Right lobe of liver (tissue), 6 donors: ENCODE data around the gene CABP4. TPM values are rescaled to one million over a fixed set of nuclear protein-coding genes. Genes with fewer than 3 reads are reported as not detected.

Source experiments
- ATAC-seq, 4 donors: fragments of 200-7000 bp; cut with Tn5 transposase; one replicate each; pipeline ENCODE4 v1.9.1; 2020; ENCODE audit warnings: mild to moderate bottlenecking in 4 of 4, moderate library complexity in 4 of 4
- DNase-seq, 3 donors: peaks; one replicate each; pipeline ENCODE4 v3.0.0-alpha.2; 2020
- H3K27ac ChIP-seq, 3 donors: fragments of 200-600 bp; one replicate each; pipeline ENCODE4 v1.8.0; 2022
- H3K27me3 ChIP-seq, 2 donors: fragments of 200-600 bp; one replicate each; pipeline ENCODE4 v1.8.0; 2022
- H3K36me3 ChIP-seq, 4 donors: fragments of 200-600 bp; sonication (generic) in 1 of 4; one replicate each; pipeline versions ENCODE4 v1.5.1 to v1.8.0; 2017 to 2022; ENCODE audit warnings: control low read depth in 1 of 4
- H3K4me1 ChIP-seq, 4 donors: fragments of 200-600 bp; sonication (generic) in 1 of 4; one replicate each; pipeline versions ENCODE4 v1.5.1 to v1.8.0; 2017 to 2022; ENCODE audit warnings: control low read depth in 1 of 4
- H3K4me3 ChIP-seq, 3 donors: fragments of 200-600 bp; one replicate each; pipeline ENCODE4 v1.8.0; 2022
- H3K9me3 ChIP-seq, 4 donors: fragments of 200-600 bp; sonication (generic) in 1 of 4; one replicate each; pipeline versions ENCODE4 v1.5.1 to v1.8.0; 2017 to 2022; ENCODE audit warnings: control low read depth in 1 of 4
- CTCF ChIP-seq, 4 donors: fragments of 200-600 bp in 3 of 4; fragments of 450-650 bp in 1 of 4; IDR thresholded peaks; one replicate each; pipeline versions ENCODE4 v1.5.1 to v1.8.0; 2016 to 2022; ENCODE audit warnings: antibody characterized with exemption in 4 of 4, mild to moderate bottlenecking in 2 of 4
- POLR2A ChIP-seq: fragments of 450-650 bp; IDR thresholded peaks from one replicate; pipeline ENCODE4 v1.6.1; 2017; ENCODE audit warnings: antibody characterized with exemption, mild to moderate bottlenecking
- WGBS: methylation state at CpG from one replicate; pipeline ENCODE4 v1.1.6; 2018; ENCODE audit warnings: low coverage, low lambda C conversion rate; ENCODE audit not compliant: insufficient coverage; ENCODE audit errors: missing lambda C conversion rate; 5-methylcytosine and 5-hydroxymethylcytosine counted together
- intact Hi-C, 2 donors: fragments of 100-400 bp; cut with DNase I; formaldehyde crosslinking; loops; one replicate each; pipeline versions ENCODE4 v1.11.2 to v1.14.1; 2022
- total RNA-seq, 6 experiments: library from RNA; depleted of rRNA in 2 of 6; stranded (reverse); fragments of >200 nt in 2 of 6; fragmentation: NEBNext Ultra II Directional in 3 of 6; extraction: Animal tissue kit (Norgen Biotek cat#: 25700) in 3 of 6; gene quantifications; one replicate each; pipeline versions ENCODE4 v1.1.0 to v1.2.4, GENCODE V29; 2016 to 2023
- donor health status: DM: no; HTN: yes; CAD: no.
- donor health status: DM: no; HTN: no; CAD: no.
- donor health status: DM: no; HTN: no; CAD: no.
- donor health status: DM: no; HTN: yes; CAD: no.
- donor health status: DM: no; HTN: yes; CAD: no.

The CABP4 gene
- total RNA-seq, 6 experiments from 2014 or later: 0.55 to 1.7 (median 1.2) TPM

DNA sequence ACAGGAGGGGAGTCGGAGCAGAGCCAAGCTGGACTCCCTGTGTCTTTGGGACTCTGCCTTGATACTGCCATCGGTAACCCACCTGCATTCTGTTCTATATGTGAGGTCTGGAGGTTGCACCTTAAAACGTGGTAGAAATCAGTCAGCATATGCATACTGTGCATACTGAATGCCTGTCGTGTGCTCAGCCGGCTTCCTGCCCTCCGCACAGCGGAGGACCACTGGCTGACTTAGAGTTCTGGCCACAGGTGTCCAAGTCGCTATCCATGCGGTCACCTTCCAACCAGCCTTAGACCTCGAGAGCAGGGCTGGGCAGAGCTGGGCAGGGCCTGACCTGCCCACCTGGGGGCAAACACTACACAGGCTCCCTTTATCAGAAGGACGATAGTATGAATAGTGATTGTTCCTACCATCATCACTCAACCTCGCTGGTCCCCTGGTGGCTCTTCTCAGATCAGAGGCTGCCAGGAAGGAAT is 47.4 kb upstream of the CABP4 start:
- ATAC-seq: no peak
- DNase-seq: no peak
- no peak overlapping the region for H3K4me3 ChIP-seq
- peaks cover 0 to 3% (median 0%) of the 10 kb centered on the region in 4 donors for H3K4me1 ChIP-seq
- H3K9me3 ChIP-seq: no peaks in the 10 kb centered on the region
- 50% methylated on average over 1 of the region's 12 CpGs for WGBS
- no peaks in the 10 kb centered on the region for H3K27me3 ChIP-seq
- TF ChIP-seq POLR2A (no peak), CTCF (IDR thresholded peaks at IDR 0.05) (no peak)
- H3K36me3 ChIP-seq: no peaks in the 10 kb centered on the region
- intact Hi-C loops: no loop called here
- no peak overlapping the region for H3K27ac ChIP-seq

DNA sequence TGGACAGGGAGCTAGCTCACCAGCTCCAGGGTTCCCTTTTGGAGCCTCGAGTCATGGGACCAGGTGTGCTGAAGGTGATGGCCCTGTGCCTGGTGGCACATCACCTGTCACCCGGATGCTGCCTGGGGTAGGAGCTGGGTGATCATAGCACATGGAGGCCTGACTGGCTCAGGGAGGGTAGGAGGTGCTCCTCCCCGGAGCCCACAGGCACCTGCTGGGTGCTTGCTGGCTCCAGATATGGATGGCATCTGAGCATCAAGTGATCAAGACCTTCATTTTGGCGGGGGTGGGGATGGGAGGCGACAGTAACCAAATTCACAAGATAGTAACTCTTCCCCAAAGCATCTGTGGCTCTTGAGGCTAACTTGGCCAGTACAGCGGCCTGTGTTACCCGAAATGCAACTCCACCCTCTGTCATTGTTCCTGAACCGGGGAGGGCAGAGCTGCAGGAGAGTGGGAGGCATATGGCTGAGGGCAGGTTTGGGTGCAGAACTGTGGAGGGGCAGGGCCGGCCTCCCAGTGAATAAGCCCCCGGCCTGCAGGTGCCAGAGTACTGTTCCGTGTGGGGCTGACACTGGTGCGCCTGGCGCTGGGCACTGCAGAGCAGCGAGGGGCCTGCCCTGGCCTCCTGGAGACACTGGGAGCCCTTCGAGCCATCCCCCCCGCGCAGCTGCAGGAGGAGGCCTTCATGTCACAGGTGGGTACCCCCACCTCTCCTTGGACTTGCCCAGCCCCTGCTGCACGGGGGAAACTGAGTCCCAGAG is 46.5 kb upstream of the CABP4 start:
- Histone ChIP-seq H3K9me3 (no peaks in the 10 kb centered on the region), H3K4me3 (no peak overlapping the region), H3K27me3 (no peaks in the 10 kb centered on the region), H3K4me1 (no peaks in the 10 kb centered on the region), H3K36me3 (no peaks in the 10 kb centered on the region), H3K27ac (no peak overlapping the region)
- no peak for TF ChIP-seq POLR2A
- intact Hi-C loops: no loop called here
- 80% methylated on average over 3 of the region's 18 CpGs for WGBS
- ATAC-seq (no peak), DNase-seq (no peak)

- Histone ChIP-seq H3K27ac (no peak overlapping the region), H3K27me3 (no peaks in the 10 kb centered on the region), H3K9me3 (no peaks in the 10 kb centered on the region), H3K36me3 (no peaks in the 10 kb centered on the region), H3K4me1 (no peaks in the 10 kb centered on the region), H3K4me3 (no peak overlapping the region)
- ATAC-seq (peak in 3 of 4 donors; percentile 5 to 34 (median 22)), DNase-seq (no peak)
- intact Hi-C loops: no loop called here
- TF ChIP-seq POLR2A (no peak), CTCF (IDR thresholded peaks at IDR 0.05) (no peak)
- WGBS: 10% methylated on average over 2 of the region's 24 CpGs
These were observed 45.9 kb upstream of the CABP4 start for GRCh38 chr11:67409261-67409666.

DNA sequence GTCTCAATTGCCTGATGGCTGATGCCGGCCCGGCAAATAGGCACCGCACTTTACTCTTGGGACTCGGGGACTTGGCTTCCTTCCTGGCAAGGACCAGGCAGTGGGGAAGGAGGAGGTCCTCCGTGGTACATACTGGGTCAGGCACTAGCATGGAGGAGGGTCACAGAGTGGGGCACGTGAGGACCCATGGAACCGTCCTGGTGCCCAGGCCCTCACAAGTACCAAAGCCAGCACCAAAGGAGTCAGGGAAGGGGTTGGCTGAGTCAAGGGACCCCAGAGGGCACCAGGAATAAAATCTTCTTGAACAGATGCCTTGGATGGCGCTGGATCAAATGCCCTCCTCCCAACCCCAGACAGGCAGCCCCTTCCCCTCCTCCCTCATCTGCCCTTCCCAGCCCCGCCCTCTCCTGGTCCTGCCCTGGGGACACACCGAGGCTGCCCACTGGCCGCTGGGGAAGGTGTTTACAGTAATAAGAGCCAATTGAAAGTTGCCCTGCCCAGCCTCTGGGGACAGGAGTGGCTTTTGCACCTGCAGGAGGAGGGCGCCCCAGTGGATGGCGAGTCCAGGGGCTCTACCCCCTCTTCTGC is 45.3 kb upstream of the CABP4 start:
- H3K27ac ChIP-seq: no peak overlapping the region
- intact Hi-C loops: no loop called here
- H3K4me1 ChIP-seq: no peaks in the 10 kb centered on the region
- H3K4me3 ChIP-seq: no peak overlapping the region
- H3K9me3 ChIP-seq: no peaks in the 10 kb centered on the region
- TF ChIP-seq CTCF (IDR thresholded peaks at IDR 0.05): no peak
- TF ChIP-seq POLR2A: no peak
- H3K36me3 ChIP-seq: no peaks in the 10 kb centered on the region
- no peak for DNase-seq
- ATAC-seq: peak; percentile 4 to 26 (median 11)
- H3K27me3 ChIP-seq: no peaks in the 10 kb centered on the region
- 25% methylated on average over 2 of the region's 13 CpGs for WGBS

GRCh38 chr11:67410369-67410831 is 44.8 kb upstream of the CABP4 start:
- WGBS: 50% methylated on average over 7 of the region's 15 CpGs
- intact Hi-C loops: no loop called here
- ATAC-seq (no peak), DNase-seq (peak in 1 of 3 donors; percentile 19)
- H3K27ac ChIP-seq: no peak overlapping the region
- TF ChIP-seq POLR2A: no peak
- no peak for TF ChIP-seq CTCF (IDR thresholded peaks at IDR 0.05)
- H3K4me1 ChIP-seq: peaks cover 0 to 5% (median 0%) of the 10 kb centered on the region in 4 donors
- no peaks in the 10 kb centered on the region for H3K9me3 ChIP-seq
- no peaks in the 10 kb centered on the region for H3K36me3 ChIP-seq
- no peak overlapping the region for H3K4me3 ChIP-seq
- H3K27me3 ChIP-seq: no peaks in the 10 kb centered on the region
